GM12873 (cell line): Measurements from ENCODE around the gene KIAA2012.

Experiments
- CTCF ChIP-seq: IDR thresholded peaks from 2 replicates; pipeline ENCODE4 v1.5.1; 2012; ENCODE audit warnings: low read depth, mild to moderate bottlenecking, moderate library complexity, low read length, control low read depth; ENCODE audit not compliant: insufficient read depth; ENCODE audit errors: missing control alignments

Gene KIAA2012

GRCh38 chr2:202109139-202109736 is 36.2 kb downstream of the KIAA2012 start:
- TF ChIP-seq CTCF: no peak

GRCh38 chr2:202109737-202110184 is 36.7 kb downstream of the KIAA2012 start:
- TF ChIP-seq CTCF: no peak

- no peak for TF ChIP-seq CTCF
Measured at GRCh38 chr2:202110491-202110890, 37.4 kb downstream of the KIAA2012 start.

- TF ChIP-seq CTCF: no peak
Measured at GRCh38 chr2:202112041-202112440, 39.0 kb downstream of the KIAA2012 start.

GRCh38 chr2:202113571-202114142 is 40.6 kb downstream of the KIAA2012 start:
- no peak for TF ChIP-seq CTCF

GRCh38 chr2:202114291-202114690 is 41.2 kb downstream of the KIAA2012 start:
- no peak for TF ChIP-seq CTCF

- TF ChIP-seq CTCF: no peak
Measured at GRCh38 chr2:202114795-202115194, 41.7 kb downstream of the KIAA2012 start.
